Fibroblast of the aortic adventitia (primary cell): Measurements from ENCODE around the gene FMN1. TPM values are rescaled to one million over a fixed set of nuclear protein-coding genes. Genes with fewer than 3 reads are reported as not detected.

ENCODE experiments used
- DNase-seq: peaks from one replicate; pipeline ENCODE4 v3.0.0-alpha.2; 2010; ENCODE audit warnings: low read depth
- H3K4me3 ChIP-seq: 2 replicates; pipeline ENCODE4 v1.5.1; 2011; ENCODE audit warnings: low read depth, mild to moderate bottlenecking, control low read depth, low read length, moderate library complexity
- total RNA-seq: library from RNA; depleted of rRNA; stranded (reverse); fragments of >200 nt; gene quantifications from 2 replicates; pipeline ENCODE4 v1.2.3, GENCODE V29; 2012; ENCODE audit warnings: low replicate concordance
- TF ChIP-seq, protein P1 (sequence below): IDR thresholded peaks from 2 replicates; pipeline ENCODE4 v1.5.1; 2011; ENCODE audit warnings: mild to moderate bottlenecking, low read length, control low read depth, inconsistent platforms; ENCODE audit not compliant: insufficient read depth

The FMN1 gene
- total RNA-seq, 1 donor = 1.1 TPM

DNA sequence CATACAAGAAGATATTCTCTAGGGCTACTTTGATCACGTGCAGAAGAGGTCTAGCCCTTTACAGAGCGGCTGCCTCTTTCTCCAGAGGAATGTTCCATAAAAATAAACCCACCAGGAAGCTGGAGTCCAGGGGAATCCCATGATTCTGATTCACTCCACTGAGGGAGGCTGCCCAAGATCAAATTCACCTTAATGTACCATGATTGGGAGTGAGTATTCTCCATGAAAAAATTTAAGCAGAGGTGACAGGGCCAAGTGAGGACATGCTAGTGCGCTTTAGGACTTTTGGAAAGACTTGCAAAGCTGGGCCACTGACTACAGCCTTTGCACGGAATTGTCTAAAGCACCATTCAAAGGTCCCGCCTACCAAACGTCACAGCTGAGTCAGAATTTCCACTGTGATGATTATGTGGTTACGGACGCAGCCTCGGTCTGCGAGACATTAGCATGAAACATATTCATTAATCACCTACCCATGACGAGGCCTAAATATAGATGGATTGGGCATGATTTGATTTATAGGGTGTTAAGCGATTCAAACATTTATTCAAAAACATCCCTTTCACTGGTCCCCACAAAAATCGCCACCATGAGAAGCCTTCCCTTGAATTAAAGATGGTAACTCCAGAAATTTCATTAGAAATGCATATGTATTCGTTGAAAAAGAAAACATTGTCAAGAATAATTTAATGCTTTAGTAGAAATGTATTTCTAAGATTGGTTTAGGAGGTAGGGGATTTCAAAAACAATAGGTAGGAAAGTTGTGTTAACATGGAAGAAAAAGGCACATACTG lies 324.1 kb downstream of the FMN1 start:
- no peak overlapping the region for H3K4me3 ChIP-seq
- TF ChIP-seq, protein P1, sequence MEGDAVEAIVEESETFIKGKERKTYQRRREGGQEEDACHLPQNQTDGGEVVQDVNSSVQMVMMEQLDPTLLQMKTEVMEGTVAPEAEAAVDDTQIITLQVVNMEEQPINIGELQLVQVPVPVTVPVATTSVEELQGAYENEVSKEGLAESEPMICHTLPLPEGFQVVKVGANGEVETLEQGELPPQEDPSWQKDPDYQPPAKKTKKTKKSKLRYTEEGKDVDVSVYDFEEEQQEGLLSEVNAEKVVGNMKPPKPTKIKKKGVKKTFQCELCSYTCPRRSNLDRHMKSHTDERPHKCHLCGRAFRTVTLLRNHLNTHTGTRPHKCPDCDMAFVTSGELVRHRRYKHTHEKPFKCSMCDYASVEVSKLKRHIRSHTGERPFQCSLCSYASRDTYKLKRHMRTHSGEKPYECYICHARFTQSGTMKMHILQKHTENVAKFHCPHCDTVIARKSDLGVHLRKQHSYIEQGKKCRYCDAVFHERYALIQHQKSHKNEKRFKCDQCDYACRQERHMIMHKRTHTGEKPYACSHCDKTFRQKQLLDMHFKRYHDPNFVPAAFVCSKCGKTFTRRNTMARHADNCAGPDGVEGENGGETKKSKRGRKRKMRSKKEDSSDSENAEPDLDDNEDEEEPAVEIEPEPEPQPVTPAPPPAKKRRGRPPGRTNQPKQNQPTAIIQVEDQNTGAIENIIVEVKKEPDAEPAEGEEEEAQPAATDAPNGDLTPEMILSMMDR = no peak
- peak; percentile 99 for DNase-seq

DNA sequence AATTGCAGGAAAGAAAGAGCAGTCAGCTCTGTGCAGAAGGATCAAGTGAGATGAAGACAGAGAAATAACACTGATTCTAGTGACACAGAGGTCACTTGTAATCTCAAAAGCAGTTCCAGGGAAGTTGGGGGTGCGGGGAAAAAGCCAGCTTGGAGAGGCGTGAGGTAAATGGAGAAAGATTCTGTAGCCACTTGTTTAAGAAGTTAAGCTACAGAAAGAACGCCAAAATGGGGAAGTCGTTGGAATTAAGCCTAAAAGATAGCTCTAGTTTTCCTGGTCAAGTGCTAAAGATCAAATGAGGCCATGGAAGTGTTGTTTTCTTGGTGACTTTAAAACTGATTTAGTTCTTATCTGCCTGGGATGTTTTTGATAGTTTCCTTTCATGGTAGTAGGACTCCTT lies 324.7 kb downstream of the FMN1 start:
- TF ChIP-seq, protein P1 = no peak
- DNase-seq = no peak
- no peak overlapping the region for H3K4me3 ChIP-seq

DNA sequence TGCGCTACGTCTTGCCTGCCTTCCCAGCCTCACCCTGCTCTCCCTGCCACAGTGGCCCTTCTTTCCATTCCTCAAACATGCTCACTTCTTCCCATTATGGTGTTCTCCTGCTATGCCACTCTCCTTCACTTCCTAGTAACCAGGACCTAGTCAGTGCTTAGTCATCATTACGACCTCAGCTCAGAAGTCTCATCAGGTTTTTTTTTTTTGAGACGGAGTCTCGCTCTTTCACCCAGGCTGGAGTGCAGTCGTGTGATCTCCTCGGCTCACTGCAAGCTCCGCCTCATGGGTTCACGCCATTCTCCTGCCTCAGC lies 327.2 kb downstream of the FMN1 start:
- peak; percentile 77 for DNase-seq
- no peak overlapping the region for H3K4me3 ChIP-seq
- TF ChIP-seq, protein P1 = no peak

DNA sequence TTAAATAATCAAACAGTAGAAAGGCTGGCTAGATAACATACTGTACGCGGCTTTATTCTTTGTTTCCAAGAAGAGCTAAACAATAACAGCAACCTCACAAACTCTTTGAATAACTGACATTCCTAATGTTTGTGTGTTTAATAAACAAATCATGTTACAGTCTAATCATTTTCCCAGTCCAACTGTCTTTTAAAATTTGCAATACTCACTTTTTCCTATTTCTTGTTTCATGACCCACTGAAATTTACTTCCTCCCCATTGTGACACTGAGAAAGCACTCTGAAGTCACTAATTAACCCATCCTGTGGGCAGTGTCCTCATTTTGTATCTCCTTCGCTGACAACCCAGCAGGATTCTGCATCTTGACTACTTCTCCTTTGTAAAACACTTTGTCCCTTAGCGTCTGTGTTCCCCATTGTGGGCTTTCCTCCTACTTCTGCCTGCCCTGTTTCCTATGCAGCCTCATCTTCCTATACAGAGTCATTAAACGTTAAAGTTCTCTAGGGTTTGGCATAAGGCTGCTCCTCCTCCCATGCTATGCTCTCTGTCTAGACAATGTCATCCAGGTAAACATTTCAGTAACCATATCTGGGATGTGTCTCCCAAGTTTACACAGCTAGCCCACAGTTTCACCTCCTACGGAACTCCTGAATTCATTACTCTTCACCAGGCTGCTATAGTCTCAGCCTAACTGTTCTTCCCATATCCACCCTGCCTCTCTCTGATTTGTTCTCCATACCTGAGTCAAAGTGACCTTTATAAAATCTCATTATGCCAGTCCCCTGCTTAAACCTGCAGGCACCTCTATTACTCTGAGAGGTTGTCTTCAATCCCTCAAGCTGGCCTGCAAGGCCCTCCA lies 327.8 kb downstream of the FMN1 start:
- no peak for DNase-seq
- no peak overlapping the region for H3K4me3 ChIP-seq
- TF ChIP-seq, protein P1 = no peak

DNA sequence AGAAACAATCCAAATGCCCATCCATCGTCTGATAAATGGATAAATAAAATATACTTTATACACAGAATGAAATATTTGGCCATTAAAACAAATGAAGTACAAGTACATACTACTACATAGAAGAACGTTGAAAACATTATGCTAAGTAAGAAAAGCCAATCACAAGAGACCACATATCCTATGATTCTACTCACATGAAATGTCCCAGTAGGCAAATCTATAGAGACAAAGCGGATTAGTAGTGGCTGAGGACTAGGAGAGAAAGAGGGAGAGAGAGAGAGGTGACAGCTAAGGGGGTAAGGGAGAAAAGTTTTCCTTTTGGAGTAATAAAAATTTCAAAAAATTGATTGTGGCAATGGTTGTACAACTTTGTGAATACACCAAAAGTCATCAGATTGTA lies 329.7 kb downstream of the FMN1 start:
- H3K4me3 ChIP-seq = no peak overlapping the region
- DNase-seq = no peak
- TF ChIP-seq, protein P1 = no peak

DNA sequence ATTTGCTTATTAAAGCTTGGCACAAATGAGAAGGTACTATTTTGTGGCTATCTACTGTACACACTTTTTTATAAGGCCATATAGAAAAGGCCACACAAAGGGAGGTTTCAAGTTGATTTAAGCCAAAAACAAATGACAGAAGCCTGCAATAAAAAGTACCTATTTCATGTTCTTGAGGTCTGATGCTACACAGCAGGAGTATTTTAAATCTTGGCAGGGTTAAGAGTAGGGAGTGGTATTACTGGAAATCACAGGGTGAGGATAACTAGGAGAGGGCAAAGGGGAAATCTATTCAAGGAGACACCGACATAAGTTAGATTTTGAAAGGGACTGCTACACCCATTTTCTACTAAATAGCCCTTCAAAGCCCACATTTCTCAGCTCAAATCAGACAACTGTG lies 330.5 kb downstream of the FMN1 start:
- no peak overlapping the region for H3K4me3 ChIP-seq
- TF ChIP-seq, protein P1 = no peak
- DNase-seq = peak; percentile 85
